ENCODE data around the gene F10.

F10 gene

GRCh38 chr13:113129921-113130750 is 7.5 kb downstream of the F10 start:
- no peak for DNase-seq (ENCODE audit: low read depth, low spot score)

- no peak for DNase-seq (ENCODE audit: low read depth, low spot score)
Observed at GRCh38 chr13:113135281-113135760, 12.7 kb downstream of the F10 start.

- no peak for DNase-seq (ENCODE audit: low read depth, low spot score)
Observed at GRCh38 chr13:113137691-113138298, 15.2 kb downstream of the F10 start.

GRCh38 chr13:113138792-113139551 is 16.4 kb downstream of the F10 start:
- DNase-seq (ENCODE audit: low read depth, low spot score), result no peak

- no peak for DNase-seq (ENCODE audit: low read depth, low spot score)
Observed at GRCh38 chr13:113139577-113139976, 17.0 kb downstream of the F10 start.

- DNase-seq (ENCODE audit: low read depth, low spot score), result no peak
Observed at GRCh38 chr13:113140677-113141600, 18.3 kb downstream of the F10 start.

- no peak for DNase-seq (ENCODE audit: low read depth, low spot score)
Observed at GRCh38 chr13:113141601-113141970, 19.0 kb downstream of the F10 start.

GRCh38 chr13:113142876-113143275 is 20.3 kb downstream of the F10 start:
- DNase-seq (ENCODE audit: low read depth, low spot score), result no peak

- DNase-seq (ENCODE audit: low read depth, low spot score), result no peak
Observed at GRCh38 chr13:113143466-113144254, 21.1 kb downstream of the F10 start.

- DNase-seq (ENCODE audit: low read depth, low spot score), result no peak
Observed at GRCh38 chr13:113144255-113144629, 21.6 kb downstream of the F10 start.

- DNase-seq (ENCODE audit: low read depth, low spot score), result no peak
Observed at GRCh38 chr13:113145496-113145895, 22.9 kb downstream of the F10 start.

- DNase-seq (ENCODE audit: low read depth, low spot score), result no peak
Observed at GRCh38 chr13:113145911-113146598, 23.5 kb downstream of the F10 start.

GRCh38 chr13:113146750-113147149 is 24.2 kb downstream of the F10 start:
- DNase-seq (ENCODE audit: low read depth, low spot score), result no peak

GRCh38 chr13:113147206-113147605 is 24.6 kb downstream of the F10 start:
- DNase-seq (ENCODE audit: low read depth, low spot score), result no peak

GRCh38 chr13:113148407-113148806 is 25.8 kb downstream of the F10 start:
- DNase-seq (ENCODE audit: low read depth, low spot score), result no peak

- no peak for DNase-seq (ENCODE audit: low read depth, low spot score)
Observed at GRCh38 chr13:113148940-113149503, 26.4 kb downstream of the F10 start.

- no peak for DNase-seq (ENCODE audit: low read depth, low spot score)
Observed at GRCh38 chr13:113149711-113150549, 27.3 kb downstream of the F10 start.

GRCh38 chr13:113150550-113151365 is 28.2 kb downstream of the F10 start:
- no peak for DNase-seq (ENCODE audit: low read depth, low spot score)

Measured in brain pericyte (primary cell).